SW480 (cell line): ENCODE measurements around the gene CSN3.

ENCODE experiments used
- DNase-seq: peaks from one replicate; pipeline ENCODE4 v3.0.0-alpha.2; 2016; ENCODE audit warnings: low spot score

Gene CSN3

GRCh38 chr4:70297576-70297975, 55.2 kb downstream of the CSN3 start:
- DNase-seq, result no peak

DNA sequence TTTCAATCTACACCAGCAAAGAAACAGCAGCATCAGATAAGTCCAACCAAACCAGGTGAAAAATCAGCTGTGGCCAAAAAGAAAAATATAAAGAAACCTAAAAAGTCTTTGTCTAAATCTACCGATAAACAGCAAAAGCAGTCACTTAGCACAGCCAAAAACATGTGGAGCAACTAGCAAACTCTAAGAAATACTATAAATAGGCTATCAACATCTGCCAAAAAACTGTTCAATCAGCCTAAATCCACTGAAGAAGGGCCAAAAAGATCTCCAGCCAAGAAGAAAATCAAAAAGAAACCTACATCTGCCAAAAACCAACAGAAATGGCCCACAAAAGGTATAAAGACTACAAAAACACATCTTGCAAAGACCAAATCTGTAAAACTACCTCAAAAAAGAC, 55.7 kb downstream of the CSN3 start:
- DNase-seq, result no peak

- no peak for DNase-seq
These were observed 57.2 kb downstream of the CSN3 start for GRCh38 chr4:70299643-70300042.

GRCh38 chr4:70300215-70300614, 57.8 kb downstream of the CSN3 start:
- DNase-seq, result no peak
